Fibroblast of pulmonary artery (primary cell): ENCODE data around the gene CUL5.

Source experiments
- DNase-seq: peaks from one replicate; pipeline ENCODE4 v3.0.0-alpha.2; 2010; ENCODE audit warnings: low read depth
- H3K4me3 ChIP-seq: replicated peaks from 2 replicates; pipeline ENCODE4 v1.5.1; 2011; ENCODE audit warnings: low read depth, mild to moderate bottlenecking, control low read depth, low read length, moderate library complexity
- TF ChIP-seq, protein P1 (sequence below): IDR thresholded peaks from 2 replicates; pipeline ENCODE4 v1.5.1; 2011; ENCODE audit warnings: mild to moderate bottlenecking, control low read depth, low read length, inconsistent platforms; ENCODE audit errors: missing control alignments

The CUL5 gene

DNA sequence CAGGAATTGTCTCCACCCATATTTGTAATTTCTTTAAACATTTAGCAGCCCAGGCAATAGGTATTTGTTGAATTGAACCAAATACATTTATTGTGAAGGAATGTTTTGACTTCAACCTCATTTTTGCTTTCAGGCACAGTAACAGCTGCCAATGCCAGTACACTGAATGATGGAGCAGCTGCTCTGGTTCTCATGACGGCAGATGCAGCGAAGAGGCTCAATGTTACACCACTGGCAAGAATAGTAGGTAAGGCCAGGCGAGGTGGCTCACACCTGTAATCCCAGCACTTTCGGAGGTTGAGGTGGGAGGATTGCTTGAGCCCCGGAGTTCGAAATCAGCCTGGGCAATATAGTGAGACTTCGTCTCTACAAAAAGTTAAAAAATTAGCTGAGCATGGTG is 133.6 kb downstream of the CUL5 start:
- DNase-seq = no peak
- no peak overlapping the region for H3K4me3 ChIP-seq
- TF ChIP-seq, protein P1, sequence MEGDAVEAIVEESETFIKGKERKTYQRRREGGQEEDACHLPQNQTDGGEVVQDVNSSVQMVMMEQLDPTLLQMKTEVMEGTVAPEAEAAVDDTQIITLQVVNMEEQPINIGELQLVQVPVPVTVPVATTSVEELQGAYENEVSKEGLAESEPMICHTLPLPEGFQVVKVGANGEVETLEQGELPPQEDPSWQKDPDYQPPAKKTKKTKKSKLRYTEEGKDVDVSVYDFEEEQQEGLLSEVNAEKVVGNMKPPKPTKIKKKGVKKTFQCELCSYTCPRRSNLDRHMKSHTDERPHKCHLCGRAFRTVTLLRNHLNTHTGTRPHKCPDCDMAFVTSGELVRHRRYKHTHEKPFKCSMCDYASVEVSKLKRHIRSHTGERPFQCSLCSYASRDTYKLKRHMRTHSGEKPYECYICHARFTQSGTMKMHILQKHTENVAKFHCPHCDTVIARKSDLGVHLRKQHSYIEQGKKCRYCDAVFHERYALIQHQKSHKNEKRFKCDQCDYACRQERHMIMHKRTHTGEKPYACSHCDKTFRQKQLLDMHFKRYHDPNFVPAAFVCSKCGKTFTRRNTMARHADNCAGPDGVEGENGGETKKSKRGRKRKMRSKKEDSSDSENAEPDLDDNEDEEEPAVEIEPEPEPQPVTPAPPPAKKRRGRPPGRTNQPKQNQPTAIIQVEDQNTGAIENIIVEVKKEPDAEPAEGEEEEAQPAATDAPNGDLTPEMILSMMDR = no peak

DNA sequence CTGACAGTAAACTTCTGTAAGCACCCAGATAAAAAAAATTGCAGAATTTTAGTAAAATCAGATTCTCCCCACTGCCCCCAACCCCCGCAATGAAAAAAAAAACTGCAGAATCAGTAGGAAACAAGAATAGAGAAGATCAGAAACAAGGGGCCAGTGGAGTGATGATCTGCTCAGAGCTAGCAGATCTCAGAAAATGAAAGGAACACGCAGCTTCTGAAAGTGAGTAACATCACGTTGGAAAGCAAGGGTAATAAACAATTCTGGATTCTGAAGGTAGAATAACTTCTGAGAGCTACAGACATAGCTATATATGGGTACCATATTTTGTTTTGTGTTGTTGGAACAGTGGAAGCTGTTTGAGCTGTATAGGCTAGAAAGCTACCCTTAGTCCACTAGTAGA is 135.9 kb downstream of the CUL5 start:
- TF ChIP-seq, protein P1 = no peak
- DNase-seq = no peak
- no peak overlapping the region for H3K4me3 ChIP-seq

DNA sequence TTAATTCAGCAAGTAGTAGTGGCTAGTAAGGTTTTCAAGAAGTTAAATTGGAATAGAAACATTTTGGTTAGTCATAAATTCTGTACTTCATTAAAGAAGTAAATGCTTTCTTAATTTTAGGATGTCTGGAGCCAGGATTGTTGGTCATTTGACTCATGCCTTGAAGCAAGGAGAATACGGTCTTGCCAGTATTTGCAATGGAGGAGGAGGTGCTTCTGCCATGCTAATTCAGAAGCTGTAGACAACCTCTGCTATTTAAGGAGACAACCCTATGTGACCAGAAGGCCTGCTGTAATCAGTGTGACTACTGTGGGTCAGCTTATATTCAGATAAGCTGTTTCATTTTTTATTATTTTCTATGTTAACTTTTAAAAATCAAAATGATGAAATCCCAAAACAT is 138.5 kb downstream of the CUL5 start:
- H3K4me3 ChIP-seq = no peak overlapping the region
- TF ChIP-seq, protein P1 = no peak
- no peak for DNase-seq

DNA sequence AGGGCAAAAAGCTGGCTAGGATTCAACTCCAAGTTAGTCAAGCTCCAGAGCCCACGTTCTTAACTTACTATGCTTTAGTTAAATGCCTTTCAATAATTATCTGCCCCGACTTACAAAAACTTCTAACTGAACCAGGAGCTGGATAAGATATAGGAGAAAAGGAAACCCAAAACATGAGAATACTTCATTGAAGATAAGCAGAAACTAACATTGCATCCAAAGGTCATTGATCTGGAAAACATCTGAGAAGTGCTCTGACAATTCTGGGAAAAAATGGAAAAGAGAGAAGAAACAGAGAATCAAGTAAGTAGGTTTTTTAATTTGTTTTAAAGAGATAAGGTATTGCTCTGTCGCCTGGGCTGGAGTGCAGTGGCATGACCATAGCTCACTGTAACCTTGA is 139.9 kb downstream of the CUL5 start:
- H3K4me3 ChIP-seq = no peak overlapping the region
- TF ChIP-seq, protein P1 = no peak
- no peak for DNase-seq

DNA sequence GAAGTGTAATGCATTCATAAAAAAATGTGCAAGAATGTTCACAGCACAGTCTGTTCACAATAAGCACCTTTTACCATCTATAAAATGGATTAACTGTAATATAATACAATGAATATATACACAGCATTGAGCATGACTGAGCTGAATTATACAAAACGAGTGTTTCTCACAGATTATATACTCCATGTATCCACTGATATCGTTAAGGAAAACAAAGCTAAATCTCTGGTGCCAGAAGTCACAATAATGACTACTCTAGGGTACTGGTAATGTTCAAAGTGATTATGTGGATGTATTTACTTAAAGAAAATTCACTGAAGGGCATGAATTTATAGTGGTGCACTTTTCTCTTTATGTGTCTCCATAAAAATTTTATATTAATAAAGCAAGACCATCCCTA is 145.9 kb downstream of the CUL5 start:
- no peak for DNase-seq
- TF ChIP-seq, protein P1 = no peak
- no peak overlapping the region for H3K4me3 ChIP-seq
